Hematopoietic multipotent progenitor cell treated with erythropoietin and hydrocortisone succinate and interleukin-3 and kit ligand, for 4 days (in vitro differentiated cells): ENCODE data around the gene ZBTB45.

Experiments
- DNase-seq: peaks from one replicate; pipeline ENCODE4 v3.0.0-alpha.2; 2015

The ZBTB45 gene

GRCh38 chr19:58519355-58520256 lies at the start of gene ZBTB45:
ZBTB45 (minus strand) TSS chr19:58519810; CDS start chr19:58517673, 2,137 bp downstream.
- DNase-seq = peak; percentile 98

GRCh38 chr19:58568453-58569130 lies 49.0 kb upstream of the ZBTB45 start:
- peak; percentile 62 for DNase-seq

GRCh38 chr19:58566989-58567388 lies 47.4 kb upstream of the ZBTB45 start:
- no peak for DNase-seq

- no peak for DNase-seq
Observed at GRCh38 chr19:58563823-58564222, 44.2 kb upstream of the ZBTB45 start.

GRCh38 chr19:58563034-58563573 lies 43.5 kb upstream of the ZBTB45 start:
- peak; percentile 57 for DNase-seq

GRCh38 chr19:58562122-58563033 lies 42.8 kb upstream of the ZBTB45 start:
- peak; percentile 71 for DNase-seq

GRCh38 chr19:58561373-58562121 lies 41.9 kb upstream of the ZBTB45 start:
- no peak for DNase-seq

- DNase-seq = no peak
Observed at GRCh38 chr19:58560921-58561320, 41.3 kb upstream of the ZBTB45 start.

GRCh38 chr19:58560007-58560887 lies 40.6 kb upstream of the ZBTB45 start:
- no peak for DNase-seq

GRCh38 chr19:58559275-58560006 lies 39.8 kb upstream of the ZBTB45 start:
- peak; percentile 97 for DNase-seq

GRCh38 chr19:58558623-58559274 lies 39.1 kb upstream of the ZBTB45 start:
- peak; percentile 99 for DNase-seq

- DNase-seq = peak; percentile 71
Observed at GRCh38 chr19:58558066-58558622, 38.5 kb upstream of the ZBTB45 start, which contains the start of gene UBE2M. UBE2M (minus strand) TSS chr19:58558611; CDS start chr19:58558381, 230 bp downstream.

- DNase-seq = no peak
Observed at GRCh38 chr19:58557221-58558065, 37.8 kb upstream of the ZBTB45 start.

- DNase-seq = no peak
Observed at GRCh38 chr19:58556622-58557220, 37.1 kb upstream of the ZBTB45 start.

- no peak for DNase-seq
Observed at GRCh38 chr19:58555920-58556621, 36.5 kb upstream of the ZBTB45 start.

GRCh38 chr19:58555369-58555885 lies 35.8 kb upstream of the ZBTB45 start:
- DNase-seq = no peak
